Progenitor cell of endocrine pancreas (in vitro differentiated cells): ENCODE results near the gene BSCL2. TPM values are rescaled to one million over a fixed set of nuclear protein-coding genes. Genes with fewer than 3 reads are reported as not detected.

Experiments used
- DNase-seq: peaks from one replicate; pipeline ENCODE4 v3.0.0; 2021; ENCODE audit warnings: low spot score; ENCODE audit not compliant: unreplicated experiment
- H3K27ac Mint-ChIP-seq: 2 replicates; pipeline ENCODE4 v1.8.0; 2021; ENCODE audit warnings: mild to moderate bottlenecking, moderate library complexity, mixed read lengths
- H3K27me3 Mint-ChIP-seq: 2 replicates; pipeline ENCODE4 v1.8.0; 2021; ENCODE audit warnings: mixed read lengths
- H3K36me3 Mint-ChIP-seq: 2 replicates; pipeline ENCODE4 v1.8.0; 2022; ENCODE audit warnings: mixed read lengths; ENCODE audit not compliant: insufficient read depth
- H3K4me1 Mint-ChIP-seq: 2 replicates; pipeline ENCODE4 v1.8.0; 2021; ENCODE audit warnings: low read depth, mixed read lengths
- H3K4me3 Mint-ChIP-seq: 2 replicates; pipeline ENCODE4 v1.8.0; 2021; ENCODE audit warnings: low read depth, mild to moderate bottlenecking, moderate library complexity, mixed read lengths
- H3K9me3 Mint-ChIP-seq: 2 replicates; pipeline ENCODE4 v1.8.0; 2021; ENCODE audit warnings: low read depth, mixed read lengths
- CTCF ChIP-seq: fragments of 200-600 bp; sonication (generic); IDR thresholded peaks from one replicate; pipeline ENCODE4 v1.5.0; 2021; ENCODE audit warnings: antibody characterized with exemption, mild to moderate bottlenecking; ENCODE audit not compliant: unreplicated experiment
- total RNA-seq: library from RNA; stranded (reverse); gene quantifications from 2 replicates; pipeline ENCODE4 v1.2.1, GENCODE V29; 2021

The BSCL2 gene
- total RNA-seq, 1 donor from 2014 or later = 84.9 TPM

GRCh38 chr11:62648185-62648966, 58.8 kb downstream of the BSCL2 start:
- Mint-ChIP-seq H3K36me3 (peaks cover 2% of the 10 kb centered on the region), H3K9me3 (no peaks in the 10 kb centered on the region), H3K4me1 (peaks cover 15% of the 10 kb centered on the region), H3K27me3 (no peaks in the 10 kb centered on the region), H3K27ac (no peak overlapping the region), H3K4me3 (no peak overlapping the region)
- DNase-seq = no peak
- TF ChIP-seq CTCF = no peak

- no peak for DNase-seq
- Mint-ChIP-seq H3K36me3 (peaks cover 2% of the 10 kb centered on the region), H3K9me3 (no peaks in the 10 kb centered on the region), H3K27me3 (no peaks in the 10 kb centered on the region), H3K4me1 (peaks cover 14% of the 10 kb centered on the region), H3K27ac (no peak overlapping the region), H3K4me3 (no peak overlapping the region)
- TF ChIP-seq CTCF = no peak
Measured at GRCh38 chr11:62647609-62648005, 59.6 kb downstream of the BSCL2 start.

DNA sequence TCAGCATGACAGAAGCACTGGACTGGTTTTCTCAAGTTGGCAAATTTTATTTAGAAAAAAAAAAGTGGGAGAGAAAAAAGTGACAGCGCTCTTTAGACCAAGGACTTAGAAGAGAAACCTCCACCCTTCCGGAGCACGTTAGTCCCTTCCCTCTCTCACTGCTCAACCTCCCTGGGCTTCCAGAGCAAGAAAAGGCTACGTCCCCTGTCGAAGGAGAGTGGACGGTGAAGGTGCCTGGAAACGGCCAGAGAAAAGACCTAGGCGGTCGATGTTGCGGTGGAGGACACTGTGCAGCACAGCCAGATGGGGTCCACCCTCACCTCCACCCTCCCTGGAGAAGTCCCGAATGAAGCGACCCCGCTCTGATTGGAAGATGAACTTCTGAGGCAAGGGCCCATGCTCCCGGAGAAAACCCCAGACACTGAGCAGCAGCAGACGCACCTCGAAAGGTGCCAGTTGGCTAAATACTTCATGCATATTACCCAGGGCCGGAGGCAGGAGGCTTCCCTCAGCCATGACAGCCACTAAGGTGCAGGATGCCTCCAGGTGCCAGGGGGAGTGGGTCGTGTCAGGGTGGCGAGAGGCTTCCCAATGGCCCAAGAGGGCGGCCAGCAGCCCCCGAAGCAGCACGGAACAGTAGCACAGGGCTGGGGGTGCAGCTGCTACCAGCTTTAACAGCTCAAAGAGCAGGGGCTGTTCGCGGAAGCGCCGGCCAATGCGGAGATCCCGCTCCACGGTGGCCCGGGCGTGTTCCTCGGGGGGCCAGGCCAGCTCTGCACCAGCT, 60.2 kb downstream of the BSCL2 start:
- Mint-ChIP-seq H3K27me3 (no peaks in the 10 kb centered on the region), H3K36me3 (peaks cover 2% of the 10 kb centered on the region), H3K9me3 (no peaks in the 10 kb centered on the region), H3K4me3 (peak overlapping the region; percentile 98), H3K4me1 (peaks cover 10% of the 10 kb centered on the region), H3K27ac (peak overlapping the region; percentile 98)
- TF ChIP-seq CTCF = no peak
- no peak for DNase-seq

DNA sequence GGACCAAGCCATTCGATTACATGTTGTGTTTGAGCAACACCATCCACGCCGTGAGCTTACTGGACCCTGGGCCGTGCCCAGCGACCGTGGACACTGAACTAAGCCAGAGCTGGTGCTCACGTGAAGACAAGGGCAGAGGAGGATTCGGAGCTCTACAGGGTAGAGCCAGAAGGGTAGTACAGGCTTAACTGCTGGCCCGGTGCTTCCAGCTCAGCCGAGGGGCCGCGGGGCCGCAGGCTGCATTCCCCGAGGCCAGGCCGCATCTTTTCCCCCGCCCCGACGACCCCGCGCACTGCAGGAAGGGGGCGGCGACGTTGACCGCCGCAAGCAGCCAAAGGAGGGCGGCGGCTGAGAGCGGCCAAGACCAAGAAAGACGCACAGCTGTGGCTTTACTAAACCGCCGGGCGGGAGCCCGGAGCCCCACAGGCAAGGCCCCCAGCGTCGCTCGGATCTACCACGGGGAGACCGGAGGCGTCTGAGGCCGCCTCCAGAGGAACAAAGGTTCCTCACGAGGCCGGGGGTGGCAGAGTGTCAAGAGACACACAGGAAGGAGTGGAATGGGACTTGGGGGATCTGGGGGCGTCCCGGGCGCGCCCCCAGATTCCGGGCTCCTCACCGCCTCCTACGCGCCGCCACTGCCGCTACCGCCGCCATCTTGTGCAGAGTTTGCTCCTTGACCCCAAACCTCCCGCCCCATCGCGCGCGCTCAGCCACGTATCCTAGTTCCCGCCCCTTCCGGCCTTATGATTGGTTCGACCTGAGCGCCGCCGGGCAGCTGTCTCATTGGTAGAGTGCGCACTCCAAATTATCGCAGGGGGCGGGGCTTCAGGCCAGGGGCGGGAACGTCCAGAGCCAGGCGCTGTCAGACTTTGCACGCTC, 61.0 kb downstream of the BSCL2 start, which contains the start of gene GANAB:
Gene GANAB (minus strand): TSS at position 668 of the 879 bp plus-strand sequence. CDS start 14 bp downstream, at position 654.
- peaks cover 2% of the 10 kb centered on the region for H3K36me3 Mint-ChIP-seq

More for the DNA sequence above, 61.0 kb downstream of the BSCL2 start, which contains the start of gene GANAB:
- no peak for TF ChIP-seq CTCF
- peak; percentile 95 for DNase-seq
- Mint-ChIP-seq H3K27me3 (no peaks in the 10 kb centered on the region), H3K27ac (peak within 1 kb of the TSS; percentile 98), H3K4me1 (peaks cover 10% of the 10 kb centered on the region), H3K9me3 (no peaks in the 10 kb centered on the region), H3K4me3 (peak within 1 kb of the TSS; percentile 98)
